Ascending aorta (tissue), 2 donors: ENCODE data around the gene CDH20. TPM values are rescaled to one million over a fixed set of nuclear protein-coding genes. Genes with fewer than 3 reads are reported as not detected.

Experiments used
- DNase-seq, 2 donors: peaks; one replicate each; pipeline ENCODE4 v3.0.0-alpha.2; 2019; ENCODE audit warnings: low spot score in 2 of 2
- H3K27ac ChIP-seq, 2 donors: fragments of 200-600 bp; sonication (generic); one replicate each; pipeline ENCODE4 v1.5.1; 2016 to 2017; ENCODE audit warnings: mild to moderate bottlenecking in 1 of 2
- H3K27me3 ChIP-seq: fragments of 200-600 bp; sonication (generic); one replicate; pipeline ENCODE4 v1.5.1; 2017
- H3K36me3 ChIP-seq, 2 donors: fragments of 200-600 bp; sonication (generic); one replicate each; pipeline ENCODE4 v1.5.1; 2016
- H3K4me1 ChIP-seq, 2 donors: fragments of 200-600 bp; sonication (generic); one replicate each; pipeline ENCODE4 v1.5.1; 2016 to 2017; ENCODE audit warnings: mild to moderate bottlenecking in 1 of 2
- H3K4me3 ChIP-seq, 2 donors: fragments of 200-600 bp; sonication (generic); one replicate each; pipeline ENCODE4 v1.5.1; 2016 to 2017; ENCODE audit warnings: mild to moderate bottlenecking in 1 of 2
- H3K9me3 ChIP-seq, 2 donors: fragments of 200-600 bp; sonication (generic); one replicate each; pipeline ENCODE4 v1.5.1; 2016
- intact Hi-C: fragments of 100-400 bp; cut with DNase I; formaldehyde crosslinking; loops from one replicate; pipeline ENCODE4 v1.15.1; 2023
- total RNA-seq: library from RNA; depleted of rRNA; stranded (reverse); fragments of >200 nt; gene quantifications from one replicate; pipeline ENCODE4 v1.1.0, GENCODE V29; 2016
- TF ChIP-seq, protein P1 (sequence below), 3 experiments: fragments of 200-600 bp in 2 of 3; fragments of 450-650 bp in 1 of 3; sonication (generic) in 2 of 3; IDR thresholded peaks; one replicate each; pipeline ENCODE4 v1.5.1; 2016 to 2019; ENCODE audit warnings: antibody characterized with exemption in 3 of 3, mild to moderate bottlenecking in 1 of 3, moderate library complexity in 1 of 3

CDH20 gene
- total RNA-seq, 1 donor from 2014 or later, result not detected

- Histone ChIP-seq H3K27ac (no peak overlapping the region), H3K36me3 (no peaks in the 10 kb centered on the region), H3K27me3 (no peaks in the 10 kb centered on the region), H3K9me3 (no peaks in the 10 kb centered on the region), H3K4me3 (no peak overlapping the region), H3K4me1 (no peaks in the 10 kb centered on the region)
- TF ChIP-seq, protein P1, sequence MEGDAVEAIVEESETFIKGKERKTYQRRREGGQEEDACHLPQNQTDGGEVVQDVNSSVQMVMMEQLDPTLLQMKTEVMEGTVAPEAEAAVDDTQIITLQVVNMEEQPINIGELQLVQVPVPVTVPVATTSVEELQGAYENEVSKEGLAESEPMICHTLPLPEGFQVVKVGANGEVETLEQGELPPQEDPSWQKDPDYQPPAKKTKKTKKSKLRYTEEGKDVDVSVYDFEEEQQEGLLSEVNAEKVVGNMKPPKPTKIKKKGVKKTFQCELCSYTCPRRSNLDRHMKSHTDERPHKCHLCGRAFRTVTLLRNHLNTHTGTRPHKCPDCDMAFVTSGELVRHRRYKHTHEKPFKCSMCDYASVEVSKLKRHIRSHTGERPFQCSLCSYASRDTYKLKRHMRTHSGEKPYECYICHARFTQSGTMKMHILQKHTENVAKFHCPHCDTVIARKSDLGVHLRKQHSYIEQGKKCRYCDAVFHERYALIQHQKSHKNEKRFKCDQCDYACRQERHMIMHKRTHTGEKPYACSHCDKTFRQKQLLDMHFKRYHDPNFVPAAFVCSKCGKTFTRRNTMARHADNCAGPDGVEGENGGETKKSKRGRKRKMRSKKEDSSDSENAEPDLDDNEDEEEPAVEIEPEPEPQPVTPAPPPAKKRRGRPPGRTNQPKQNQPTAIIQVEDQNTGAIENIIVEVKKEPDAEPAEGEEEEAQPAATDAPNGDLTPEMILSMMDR (IDR thresholded peaks at IDR 0.05), result no peak
- DNase-seq, result no peak
- intact Hi-C loops, result no loop called here
Measured at GRCh38 chr18:61292280-61293035, 40.8 kb upstream of the CDH20 start.

GRCh38 chr18:61295153-61295552 lies 38.1 kb upstream of the CDH20 start:
- DNase-seq, result no peak
- H3K4me3 ChIP-seq, result no peak overlapping the region
- H3K27ac ChIP-seq, result no peak overlapping the region
- no peaks in the 10 kb centered on the region for H3K27me3 ChIP-seq
- intact Hi-C loops, result no loop called here
- no peaks in the 10 kb centered on the region for H3K4me1 ChIP-seq
- no peaks in the 10 kb centered on the region for H3K9me3 ChIP-seq
- H3K36me3 ChIP-seq, result no peaks in the 10 kb centered on the region
- TF ChIP-seq, protein P1 (IDR thresholded peaks at IDR 0.05), result no peak

- TF ChIP-seq, protein P1 (IDR thresholded peaks at IDR 0.05), result no peak
- H3K27me3 ChIP-seq, result no peaks in the 10 kb centered on the region
- no peaks in the 10 kb centered on the region for H3K4me1 ChIP-seq
- H3K36me3 ChIP-seq, result no peaks in the 10 kb centered on the region
- no peaks in the 10 kb centered on the region for H3K9me3 ChIP-seq
- DNase-seq, result no peak
- H3K27ac ChIP-seq, result no peak overlapping the region
- intact Hi-C loops, result no loop called here
- H3K4me3 ChIP-seq, result no peak overlapping the region
Measured at GRCh38 chr18:61308004-61308403, 25.2 kb upstream of the CDH20 start.

GRCh38 chr18:61308795-61309393 lies 24.3 kb upstream of the CDH20 start:
- Histone ChIP-seq H3K4me3 (no peak overlapping the region), H3K9me3 (no peaks in the 10 kb centered on the region), H3K4me1 (no peaks in the 10 kb centered on the region), H3K27ac (no peak overlapping the region), H3K27me3 (no peaks in the 10 kb centered on the region), H3K36me3 (no peaks in the 10 kb centered on the region)
- TF ChIP-seq, protein P1 (IDR thresholded peaks at IDR 0.05), result no peak
- no peak for DNase-seq
- intact Hi-C loops, result no loop called here

DNA sequence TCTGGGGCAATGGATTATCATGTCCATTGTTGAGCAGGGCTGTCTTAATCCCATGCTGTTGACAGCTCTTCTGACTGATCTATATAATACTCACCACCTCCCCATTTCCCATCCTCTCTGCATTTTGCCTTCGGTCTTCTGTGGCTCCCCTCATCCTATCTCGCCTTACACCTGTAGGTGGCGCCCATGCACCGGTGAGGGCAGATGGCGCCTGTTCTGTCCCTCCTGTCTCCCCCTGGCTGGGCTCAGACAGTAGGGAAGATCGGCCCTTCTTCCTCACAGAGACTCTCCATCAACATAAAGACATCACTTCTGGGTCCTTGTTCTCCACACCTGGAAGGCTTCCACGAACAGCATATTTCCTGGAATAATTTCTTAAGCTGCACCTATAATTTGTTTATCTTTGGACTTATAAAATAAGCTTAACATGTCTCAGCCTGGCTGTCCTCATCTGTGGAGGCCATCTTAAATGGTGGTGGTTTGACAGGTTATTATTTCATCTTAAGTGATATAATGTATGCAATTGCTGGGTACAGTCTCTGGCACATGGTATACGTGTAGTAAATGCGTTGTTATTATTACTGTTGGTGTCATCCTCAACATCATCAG lies 10.9 kb upstream of the CDH20 start:
- TF ChIP-seq, protein P1 (IDR thresholded peaks at IDR 0.05), result peak in 1 of 3 experiments; percentile 35
- DNase-seq, result no peak
- intact Hi-C loops, result no loop called here

More for the DNA sequence above, 10.9 kb upstream of the CDH20 start:
- no peak overlapping the region for H3K4me3 ChIP-seq
- no peak overlapping the region for H3K27ac ChIP-seq
- H3K9me3 ChIP-seq, result no peaks in the 10 kb centered on the region
- H3K4me1 ChIP-seq, result no peaks in the 10 kb centered on the region
- no peaks in the 10 kb centered on the region for H3K27me3 ChIP-seq
- H3K36me3 ChIP-seq, result no peaks in the 10 kb centered on the region
